NCI-H460 (cell line): Measurements from ENCODE around the gene NPIPB6. TPM values are rescaled to one million over a fixed set of nuclear protein-coding genes. Genes with fewer than 3 reads are reported as not detected.

ENCODE experiments used
- DNase-seq: peaks from one replicate; pipeline ENCODE4 v3.0.0-alpha.2; 2016; ENCODE audit warnings: low read depth; ENCODE audit errors: extremely low read depth
- small RNA-seq, 2 experiments: library from RNA; depleted of rRNA; stranded (forward); fragments of <200 nt; gene quantifications; one replicate each; pipeline ENCODE3, GENCODE V24; 2014
- total RNA-seq: library from RNA; depleted of rRNA; stranded (reverse); fragments of >200 nt; shearing (Covaris generic); gene quantifications from 2 replicates; pipeline ENCODE4 v1.2.3, GENCODE V29; 2014; rRNA removed

The NPIPB6 gene
- total RNA-seq, 1 experiment from 2014 or later: 0.10 TPM

- no peak for DNase-seq
These were observed 62.2 kb downstream of the NPIPB6 start for GRCh38 chr16:28301154-28301553.

- no peak for DNase-seq
These were observed 63.0 kb downstream of the NPIPB6 start for GRCh38 chr16:28300327-28300726.

- no peak for DNase-seq
These were observed 64.8 kb downstream of the NPIPB6 start for GRCh38 chr16:28298511-28298878.

DNA sequence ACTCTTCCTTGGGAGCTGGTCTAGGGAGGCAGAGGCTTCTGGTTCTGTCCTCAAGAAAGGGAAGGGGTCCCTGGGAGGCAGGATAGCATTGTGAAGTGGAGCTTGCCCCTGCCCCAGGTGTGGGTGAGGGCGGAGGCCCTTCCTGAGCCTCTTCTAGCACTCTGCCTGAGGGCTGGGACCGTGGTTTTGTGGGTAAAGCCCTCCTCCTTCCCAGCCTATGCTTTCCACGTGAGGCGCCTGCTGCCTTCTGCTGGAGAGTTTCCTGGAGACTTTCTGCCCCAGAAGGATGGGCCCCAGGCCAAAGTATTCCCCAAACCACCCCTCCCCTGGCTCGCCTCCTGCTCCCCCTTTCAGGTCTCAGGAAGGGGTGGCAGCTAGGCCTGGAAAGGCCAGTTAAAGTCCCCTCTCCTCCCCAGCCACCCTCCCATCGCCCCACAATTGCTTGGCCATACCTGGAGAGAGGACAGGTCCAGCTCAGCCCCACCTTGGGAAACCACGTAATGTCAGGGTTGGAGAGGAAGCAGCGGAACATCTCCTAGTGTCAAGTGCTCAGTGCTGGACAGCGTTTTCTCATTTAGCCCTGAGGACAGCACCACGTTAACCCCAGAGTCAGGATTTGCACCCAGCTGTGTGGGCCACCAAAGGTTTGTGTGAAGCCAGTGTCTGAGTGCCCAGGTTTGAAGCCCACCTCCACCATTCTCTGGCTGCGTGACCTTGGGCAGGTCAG is 65.4 kb downstream of the NPIPB6 start:
- no peak for DNase-seq

- DNase-seq: no peak
These were observed 66.0 kb downstream of the NPIPB6 start for GRCh38 chr16:28297308-28297707.

DNA sequence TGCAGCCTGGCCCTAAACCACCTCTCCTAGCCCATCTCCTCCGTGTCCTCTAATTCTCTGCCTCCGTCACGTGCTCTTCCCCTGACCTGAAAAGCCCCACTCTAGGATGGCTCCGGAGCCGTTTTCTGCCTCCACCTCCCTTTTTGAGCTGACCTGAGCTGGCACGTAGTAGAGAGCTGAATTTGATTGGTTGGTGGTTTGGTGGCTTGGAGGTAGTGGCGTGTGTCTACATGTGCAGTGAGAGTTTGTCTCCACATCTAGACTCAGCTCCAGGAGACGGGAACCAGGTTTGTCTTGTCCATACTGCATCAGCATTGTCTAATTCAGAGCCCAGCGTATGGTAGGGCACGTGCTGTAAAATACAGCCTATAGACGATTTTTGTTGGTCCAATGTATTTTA is 68.0 kb downstream of the NPIPB6 start:
- no peak for DNase-seq

DNA sequence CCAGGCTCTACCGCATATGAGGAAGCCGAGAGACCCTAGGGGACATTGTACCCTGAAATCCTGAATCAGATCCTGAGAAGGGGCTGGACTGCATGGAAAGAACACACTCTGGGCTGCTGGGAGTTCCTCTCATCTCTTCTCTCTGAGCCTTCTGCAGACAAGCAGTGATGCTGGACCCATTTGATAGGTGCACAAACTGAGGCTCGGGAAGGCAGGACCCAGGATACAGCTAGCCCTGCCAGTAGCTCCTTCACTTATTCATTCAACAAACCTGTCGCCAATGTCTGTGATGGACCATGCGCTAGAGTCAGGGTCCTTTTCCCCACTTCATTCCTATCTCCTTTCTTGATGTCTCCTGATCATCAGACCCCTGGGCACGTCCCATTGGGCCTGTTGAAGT is 69.1 kb downstream of the NPIPB6 start:
- DNase-seq: no peak

DNA sequence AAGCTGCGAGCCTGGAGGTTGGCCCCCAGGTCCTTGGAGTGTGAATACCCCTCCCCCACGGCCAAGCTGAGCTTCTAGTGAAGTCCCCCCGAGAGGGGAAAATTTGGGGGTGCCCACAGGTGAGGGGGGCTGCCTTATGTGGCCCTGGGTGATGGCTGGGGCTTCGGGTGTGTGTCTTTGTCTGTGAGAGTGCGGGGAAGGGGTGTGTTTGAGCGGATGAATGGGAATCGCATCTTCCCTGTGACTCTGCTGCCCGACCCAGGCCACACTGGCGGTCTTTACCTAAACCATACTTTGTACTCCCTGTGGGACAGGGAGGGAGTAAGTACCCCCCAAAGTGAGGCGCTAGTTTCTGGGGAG is 69.7 kb downstream of the NPIPB6 start:
- no peak for DNase-seq

DNA sequence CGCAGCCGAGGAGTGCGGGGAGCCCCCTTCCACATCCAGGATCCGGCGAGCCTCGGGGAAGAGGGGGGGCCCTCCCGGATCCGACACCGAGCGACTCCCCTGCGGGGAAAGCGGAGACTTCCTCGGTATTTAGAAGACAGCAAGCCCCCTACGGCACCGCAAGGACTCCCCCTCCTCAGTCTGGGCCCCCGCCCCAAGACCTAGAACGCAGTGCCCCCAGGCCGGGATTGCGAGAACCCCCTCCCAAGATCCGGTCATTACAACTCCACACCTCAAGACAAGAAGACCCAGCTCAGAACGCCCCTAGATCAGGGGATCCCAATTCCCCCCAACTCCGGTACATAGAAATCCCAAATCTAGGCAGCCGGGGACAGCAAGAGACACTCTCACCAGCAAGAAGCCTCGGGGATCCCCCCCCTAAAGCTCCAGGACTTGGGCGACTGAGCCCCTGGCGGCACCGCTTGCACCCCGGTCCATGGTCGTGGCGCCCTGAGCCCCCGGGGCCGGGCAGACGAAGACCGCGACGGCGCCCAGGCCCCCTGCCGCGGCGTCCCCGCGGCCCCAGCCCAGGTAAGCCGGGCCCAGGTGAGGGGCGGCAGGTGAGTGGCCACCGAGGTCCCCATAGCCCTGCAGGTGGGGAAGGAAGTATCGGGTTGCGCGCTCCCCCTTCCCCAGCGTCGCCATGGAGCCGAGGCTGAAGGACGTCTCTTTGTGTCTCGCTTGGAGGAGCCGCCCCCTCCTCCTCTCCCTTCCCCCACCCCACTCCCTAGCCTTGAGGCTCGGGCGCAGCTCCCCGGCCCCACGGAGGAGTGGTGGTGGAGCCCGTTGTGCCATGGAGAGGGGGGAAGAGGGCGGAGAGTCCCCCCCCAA is 70.3 kb downstream of the NPIPB6 start:
- no peak for DNase-seq

Small RNA genes lying within 50 kb of the gene (small RNA-seq; reads per million reads assigned to genes)
- gene AC138904.2 (0 reads per million in 2 experiments), gene MIR6862-1 (0 reads per million in 2 experiments)

Other genes with a start within 250 kb of the NPIPB6 start
- gene XPO6, start 151.5 kb downstream of the NPIPB6 start, total RNA-seq: 98.1 and 110 TPM in 2 replicates
- 0.05 and 0.09 TPM in 2 replicates for gene SBK1, start 71.0 kb downstream of the NPIPB6 start, total RNA-seq
- 31.7 and 52.1 TPM in 2 replicates for gene EIF3CL, start 40.3 kb upstream of the NPIPB6 start, total RNA-seq
- gene NPIPB7, start 108.8 kb upstream of the NPIPB6 start, total RNA-seq: not detected in 2 replicates
- gene CLN3, start 128.6 kb upstream of the NPIPB6 start, total RNA-seq: 17.0 and 26.1 TPM in 2 replicates
- 0.05 TPM in 1 of 2 replicates, not detected in the other for gene APOBR, start 131.1 kb upstream of the NPIPB6 start, total RNA-seq
- not detected in 2 replicates for gene IL27, start 143.3 kb upstream of the NPIPB6 start, total RNA-seq
- gene NUPR1, start 175.5 kb upstream of the NPIPB6 start, total RNA-seq: 0.46 and 1.1 TPM in 2 replicates
- gene SGF29, start 190.4 kb upstream of the NPIPB6 start, total RNA-seq: 21.6 and 23.8 TPM in 2 replicates
- gene SULT1A2, start 233.5 kb upstream of the NPIPB6 start, total RNA-seq: 0.29 and 0.67 TPM in 2 replicates
- gene SULT1A1, start 246.5 kb upstream of the NPIPB6 start, total RNA-seq: 14.2 and 18.4 TPM in 2 replicates